Right lobe of liver (tissue), 6 donors: ENCODE measurements around the gene EVI5. TPM values are rescaled to one million over a fixed set of nuclear protein-coding genes. Genes with fewer than 3 reads are reported as not detected.
"Not testable (repeated sequence)": the region's sequence is repeated elsewhere in the genome, so short reads cannot be mapped to it uniquely, and the experiment has no call there.

Source experiments
- ATAC-seq, 4 donors: fragments of 200-7000 bp; cut with Tn5 transposase; one replicate each; pipeline ENCODE4 v1.9.1; 2020; ENCODE audit warnings: mild to moderate bottlenecking in 4 of 4, moderate library complexity in 4 of 4
- DNase-seq, 3 donors: peaks; one replicate each; pipeline ENCODE4 v3.0.0-alpha.2; 2020
- H3K27ac ChIP-seq, 3 donors: fragments of 200-600 bp; one replicate each; pipeline ENCODE4 v1.8.0; 2022
- H3K27me3 ChIP-seq, 2 donors: fragments of 200-600 bp; one replicate each; pipeline ENCODE4 v1.8.0; 2022
- H3K36me3 ChIP-seq, 4 donors: fragments of 200-600 bp; sonication (generic) in 1 of 4; one replicate each; pipeline versions ENCODE4 v1.5.1 to v1.8.0; 2017 to 2022; ENCODE audit warnings: control low read depth in 1 of 4
- H3K4me1 ChIP-seq, 4 donors: fragments of 200-600 bp; sonication (generic) in 1 of 4; one replicate each; pipeline versions ENCODE4 v1.5.1 to v1.8.0; 2017 to 2022; ENCODE audit warnings: control low read depth in 1 of 4
- H3K4me3 ChIP-seq, 3 donors: fragments of 200-600 bp; one replicate each; pipeline ENCODE4 v1.8.0; 2022
- H3K9me3 ChIP-seq, 4 donors: fragments of 200-600 bp; sonication (generic) in 1 of 4; one replicate each; pipeline versions ENCODE4 v1.5.1 to v1.8.0; 2017 to 2022; ENCODE audit warnings: control low read depth in 1 of 4
- CTCF ChIP-seq, 4 donors: fragments of 200-600 bp in 3 of 4; fragments of 450-650 bp in 1 of 4; IDR thresholded peaks; one replicate each; pipeline versions ENCODE4 v1.5.1 to v1.8.0; 2016 to 2022; ENCODE audit warnings: antibody characterized with exemption in 4 of 4, mild to moderate bottlenecking in 2 of 4
- POLR2A ChIP-seq: fragments of 450-650 bp; IDR thresholded peaks from one replicate; pipeline ENCODE4 v1.6.1; 2017; ENCODE audit warnings: antibody characterized with exemption, mild to moderate bottlenecking
- WGBS: methylation state at CpG from one replicate; pipeline ENCODE4 v1.1.6; 2018; ENCODE audit warnings: low coverage, low lambda C conversion rate; ENCODE audit not compliant: insufficient coverage; ENCODE audit errors: missing lambda C conversion rate; 5-methylcytosine and 5-hydroxymethylcytosine counted together
- intact Hi-C, 2 donors: fragments of 100-400 bp; cut with DNase I; formaldehyde crosslinking; loops; one replicate each; pipeline versions ENCODE4 v1.11.2 to v1.14.1; 2022
- total RNA-seq, 6 experiments: library from RNA; depleted of rRNA in 2 of 6; stranded (reverse); fragments of >200 nt in 2 of 6; fragmentation: NEBNext Ultra II Directional in 3 of 6; extraction: Animal tissue kit (Norgen Biotek cat#: 25700) in 3 of 6; gene quantifications; one replicate each; pipeline versions ENCODE4 v1.1.0 to v1.2.4, GENCODE V29; 2016 to 2023
- donor health status: DM: no; HTN: yes; CAD: no.
- donor health status: DM: no; HTN: no; CAD: no.
- donor health status: DM: no; HTN: no; CAD: no.
- donor health status: DM: no; HTN: yes; CAD: no.
- donor health status: DM: no; HTN: yes; CAD: no.

The EVI5 gene
- total RNA-seq, 6 experiments from 2014 or later = 12.8 to 27.7 (median 19.0) TPM

- H3K4me3 ChIP-seq = no peak overlapping the region
- H3K36me3 ChIP-seq = no peaks in the 10 kb centered on the region
- WGBS = 66% methylated on average over 5 of the region's 5 CpGs
- ATAC-seq = peak in 3 of 4 donors; percentile 9 to 19 (median 17)
- H3K4me1 ChIP-seq = peaks cover 0 to 28% (median 7%) of the 10 kb centered on the region in 4 donors
- intact Hi-C loops = no loop called here
- TF ChIP-seq CTCF (IDR thresholded peaks at IDR 0.05) = no peak
- no peak for TF ChIP-seq POLR2A
- H3K9me3 ChIP-seq = no peaks in the 10 kb centered on the region
- no peaks in the 10 kb centered on the region for H3K27me3 ChIP-seq
- H3K27ac ChIP-seq = peak overlapping the region in 1 of 3 donors; percentile 24
- DNase-seq = no peak
Observed at GRCh38 chr1:92536211-92536979, 248.5 kb downstream of the EVI5 start.

GRCh38 chr1:92532371-92532770 is 252.5 kb downstream of the EVI5 start:
- H3K9me3 ChIP-seq, H3K36me3 ChIP-seq, H3K27ac ChIP-seq, ATAC-seq, H3K27me3 ChIP-seq, H3K4me3 ChIP-seq, DNase-seq, intact Hi-C loops: not testable (repeated sequence)
- H3K4me1 ChIP-seq = peaks cover 0 to 11% (median 0%) of the 10 kb centered on the region in 4 donors
- 97% methylated on average over 3 of the region's 4 CpGs for WGBS

- intact Hi-C loops = not testable (repeated sequence)
- WGBS = 77% methylated on average over 2 of the region's 3 CpGs
Observed at GRCh38 chr1:92531939-92532338, 253.0 kb downstream of the EVI5 start.

GRCh38 chr1:92527670-92528069 is 257.2 kb downstream of the EVI5 start:
- H3K27ac ChIP-seq = no peak overlapping the region
- 97% methylated on average over 2 of the region's 2 CpGs for WGBS
- ATAC-seq (no peak), DNase-seq (no peak)
- no peaks in the 10 kb centered on the region for H3K4me1 ChIP-seq
- H3K4me3 ChIP-seq = no peak overlapping the region
- intact Hi-C loops = no loop called here
- no peaks in the 10 kb centered on the region for H3K9me3 ChIP-seq
- H3K27me3 ChIP-seq = no peaks in the 10 kb centered on the region
- TF ChIP-seq CTCF (IDR thresholded peaks at IDR 0.05) = no peak
- no peak for TF ChIP-seq POLR2A
- H3K36me3 ChIP-seq = no peaks in the 10 kb centered on the region

More at GRCh38 chr1:92531939-92532338, 253.0 kb downstream of the EVI5 start:
- not testable (repeated sequence) for H3K36me3 ChIP-seq, H3K4me1 ChIP-seq, ATAC-seq, DNase-seq, H3K27me3 ChIP-seq, H3K27ac ChIP-seq, H3K4me3 ChIP-seq, H3K9me3 ChIP-seq

- H3K4me3 ChIP-seq, ATAC-seq, H3K27me3 ChIP-seq, H3K4me1 ChIP-seq, DNase-seq, intact Hi-C loops, H3K9me3 ChIP-seq, H3K36me3 ChIP-seq, H3K27ac ChIP-seq: not testable (repeated sequence)
- WGBS = 94% methylated on average over 5 of the region's 9 CpGs
Observed at GRCh38 chr1:92524944-92525590, 259.8 kb downstream of the EVI5 start.

- Histone ChIP-seq H3K9me3 (no peaks in the 10 kb centered on the region), H3K27ac (no peak overlapping the region), H3K27me3 (no peaks in the 10 kb centered on the region), H3K36me3 (no peaks in the 10 kb centered on the region), H3K4me1 (no peaks in the 10 kb centered on the region), H3K4me3 (no peak overlapping the region)
- no peak for DNase-seq
- 67% methylated on average over 2 of the region's 2 CpGs for WGBS
- intact Hi-C loops = no loop called here
- ATAC-seq = no peak
- TF ChIP-seq CTCF (IDR thresholded peaks at IDR 0.05) = no peak
- no peak for TF ChIP-seq POLR2A
Observed at GRCh38 chr1:92519043-92519442, 265.9 kb downstream of the EVI5 start.
